HG03175 (cell line): ENCODE data around the gene MKRN1.
"Not testable (repeated sequence)": the region's sequence is repeated elsewhere in the genome, so short reads cannot be mapped to it uniquely, and the experiment has no call there.

Experiments used
- ATAC-seq: cut with Tn5 transposase; IDR thresholded peaks from one replicate; pipeline ENCODE4 v1.9.1; 2021; ENCODE audit warnings: mild to moderate bottlenecking, moderate library complexity; ENCODE audit not compliant: unreplicated experiment

The MKRN1 gene

GRCh38 chr7:140485500-140486265 is 6.4 kb upstream of the MKRN1 start:
- ATAC-seq = no peak

GRCh38 chr7:140484951-140485499 is 5.7 kb upstream of the MKRN1 start:
- ATAC-seq = no peak

- no peak for ATAC-seq
These were observed 5.2 kb upstream of the MKRN1 start for GRCh38 chr7:140484479-140484878.

- no peak for ATAC-seq
These were observed 407 bp upstream of the MKRN1 start for GRCh38 chr7:140479739-140480084.

GRCh38 chr7:140478246-140479061 is 851 bp downstream of the MKRN1 start:
- ATAC-seq = peak; percentile 31

- ATAC-seq = no peak
These were observed 2.5 kb downstream of the MKRN1 start for GRCh38 chr7:140476698-140477261.

GRCh38 chr7:140475747-140476333 is 3.5 kb downstream of the MKRN1 start:
- no peak for ATAC-seq

GRCh38 chr7:140463111-140463510 is 16.2 kb downstream of the MKRN1 start:
- ATAC-seq = no peak

GRCh38 chr7:140458916-140459315 is 20.4 kb downstream of the MKRN1 start:
- no peak for ATAC-seq

- ATAC-seq = no peak
These were observed 21.1 kb downstream of the MKRN1 start for GRCh38 chr7:140458201-140458600.

- no peak for ATAC-seq
These were observed 22.7 kb downstream of the MKRN1 start for GRCh38 chr7:140456551-140457051.

- ATAC-seq = no peak
These were observed 23.6 kb downstream of the MKRN1 start for GRCh38 chr7:140455743-140456142.

GRCh38 chr7:140454657-140455015 is 24.7 kb downstream of the MKRN1 start:
- no peak for ATAC-seq

- not testable (repeated sequence) for ATAC-seq
These were observed 25.3 kb downstream of the MKRN1 start for GRCh38 chr7:140453785-140454656.

- ATAC-seq = no peak
These were observed 26.0 kb downstream of the MKRN1 start for GRCh38 chr7:140453273-140453672.

GRCh38 chr7:140451716-140452115 is 27.6 kb downstream of the MKRN1 start:
- no peak for ATAC-seq

- no peak for ATAC-seq
These were observed 30.4 kb downstream of the MKRN1 start for GRCh38 chr7:140448781-140449480.

GRCh38 chr7:140447841-140448240 is 31.5 kb downstream of the MKRN1 start:
- no peak for ATAC-seq

GRCh38 chr7:140446467-140446866 is 32.8 kb downstream of the MKRN1 start:
- ATAC-seq = no peak

GRCh38 chr7:140441519-140441918 is 37.8 kb downstream of the MKRN1 start:
- ATAC-seq = no peak
